ENCODE measurements around the gene PPCS.

PPCS gene

GRCh38 chr1:42422737-42423136 is 33.6 kb upstream of the PPCS start:
- ChIA-PET POLR2A (no interaction called here), CTCF (interaction anchor here (0.9 kb wide), 1 partner anchor 249 kb away, joined by 3 read pairs; no protein-coding TSS in a partner anchor)
- H3K4me3 ChIP-seq (ENCODE audit: low read depth, low read length): no peak overlapping the region
- H3K27ac ChIP-seq (ENCODE audit: extremely low read depth, low read depth, low read length): no peak overlapping the region
- H3K9me3 ChIP-seq (ENCODE audit: control insufficient read depth, insufficient read depth, low read depth, low read length): no peaks in the 10 kb centered on the region
- H3K4me1 ChIP-seq (ENCODE audit: control insufficient read depth, insufficient read depth, low read length): peaks cover 11% of the 10 kb centered on the region
- TF ChIP-seq MYNN (tag by site-specific recombination; IDR thresholded peaks at IDR 0.05; ENCODE audit: borderline replicate concordance) (no peak), ZNF146 (tag by site-specific recombination; IDR thresholded peaks at IDR 0.05) (no peak), ZNF175 (tag by site-specific recombination; IDR thresholded peaks at IDR 0.05) (no peak), YY1 (tag by site-specific recombination; IDR thresholded peaks at IDR 0.05) (no peak), ATF2 (tag by site-specific recombination; IDR thresholded peaks at IDR 0.05; ENCODE audit: low read depth) (no peak), ZNF792 (tag by site-specific recombination; IDR thresholded peaks at IDR 0.05) (no peak), ZNF391 (tag by site-specific recombination; IDR thresholded peaks at IDR 0.05; ENCODE audit: borderline replicate concordance, low read depth) (no peak), ZNF292 (tag by site-specific recombination; IDR thresholded peaks at IDR 0.05; ENCODE audit: borderline replicate concordance, low read depth) (no peak), ZNF677 (tag by site-specific recombination; IDR thresholded peaks at IDR 0.05) (no peak), ZNF558 (tag by site-specific recombination; IDR thresholded peaks at IDR 0.05) (no peak)
- H3K36me3 ChIP-seq (ENCODE audit: control insufficient read depth in 2 of 2, insufficient read depth in 1 of 2, low read length in 2 of 2): no peaks in the 10 kb centered on the region

GRCh38 chr1:42423681-42424080 is 32.7 kb upstream of the PPCS start:
- H3K9me3 ChIP-seq (ENCODE audit: control insufficient read depth, insufficient read depth, low read depth, low read length): no peaks in the 10 kb centered on the region
- no peaks in the 10 kb centered on the region for H3K36me3 ChIP-seq (ENCODE audit: control insufficient read depth in 2 of 2, insufficient read depth in 1 of 2, low read length in 2 of 2)
- no peak overlapping the region for H3K4me3 ChIP-seq (ENCODE audit: low read depth, low read length)
- ChIA-PET POLR2A (no interaction called here), CTCF (no interaction called here)
- peaks cover 11% of the 10 kb centered on the region for H3K4me1 ChIP-seq (ENCODE audit: control insufficient read depth, insufficient read depth, low read length)
- H3K27ac ChIP-seq (ENCODE audit: extremely low read depth, low read depth, low read length): no peak overlapping the region
- TF ChIP-seq PRDM6 (tag by site-specific recombination; IDR thresholded peaks at IDR 0.05) (no peak), ZNF280C (tag by site-specific recombination; IDR thresholded peaks at IDR 0.05) (no peak), ZSCAN18 (tag by site-specific recombination; IDR thresholded peaks at IDR 0.05) (no peak), BCL6B (tag by site-specific recombination; IDR thresholded peaks at IDR 0.05) (no peak), ZNF747 (tag by site-specific recombination; IDR thresholded peaks at IDR 0.05) (no peak), OSR2 (tag by site-specific recombination; IDR thresholded peaks at IDR 0.05) (no peak), GLIS1 (tag by site-specific recombination; IDR thresholded peaks at IDR 0.05) (no peak), ZXDB (tag by site-specific recombination; IDR thresholded peaks at IDR 0.05) (no peak), ZNF830 (tag by site-specific recombination; IDR thresholded peaks at IDR 0.05; ENCODE audit: low read depth) (no peak), ZNF16 (tag by site-specific recombination; IDR thresholded peaks at IDR 0.05; ENCODE audit: low read depth) (no peak), ZNF791 (tag by site-specific recombination; IDR thresholded peaks at IDR 0.05) (no peak), ZNF2 (tag by site-specific recombination; IDR thresholded peaks at IDR 0.05) (no peak), ZNF274 (IDR thresholded peaks at IDR 0.05; ENCODE audit: low read length) (no peak), ZNF274 (tag by site-specific recombination; IDR thresholded peaks at IDR 0.05; ENCODE audit: borderline replicate concordance) (no peak), SP2 (tag by site-specific recombination; IDR thresholded peaks at IDR 0.05) (no peak), ZNF37A (tag by site-specific recombination; IDR thresholded peaks at IDR 0.05) (no peak), ZNF639 (tag by site-specific recombination; IDR thresholded peaks at IDR 0.05) (no peak), KLF10 (tag by site-specific recombination; IDR thresholded peaks at IDR 0.05) (no peak)

All from HEK293 (cell line).